ENCODE results near the gene LRCH1. TPM values are rescaled to one million over a fixed set of nuclear protein-coding genes. Genes with fewer than 3 reads are reported as not detected.

LRCH1 gene
- total RNA-seq, 1 donor from 2014 or later = 19.3 TPM

GRCh38 chr13:46796515-46797474 is 243.8 kb downstream of the LRCH1 start, which contains the start of gene ESD:
ESD (minus strand) TSS chr13:46797161; CDS start chr13:46791413, 5,748 bp downstream.
- intact Hi-C loops (cut with DNase I) = loop anchor here (5.0 kb wide), 1 partner anchor 244 kb away; the partner anchor contains the start of gene LRCH1
- DNase-seq (ENCODE audit: low spot score) = peak; percentile 95

GRCh38 chr13:46797501-46798237 is 244.7 kb downstream of the LRCH1 start:
- intact Hi-C loops (cut with DNase I) = loop anchor here (5.0 kb wide), 1 partner anchor 245 kb away; the partner anchor contains the start of gene LRCH1
- no peak for DNase-seq (ENCODE audit: low spot score)

- no peak for DNase-seq (ENCODE audit: low spot score)
- intact Hi-C loops (cut with DNase I) = loop anchor here (5.0 kb wide), 1 partner anchor 247 kb away; the partner anchor contains the start of gene LRCH1
Measured at GRCh38 chr13:46799139-46799538, 246.2 kb downstream of the LRCH1 start.

- intact Hi-C loops (cut with DNase I) = no loop called here
Measured at GRCh38 chr13:46801858-46802257, 248.9 kb downstream of the LRCH1 start.

More at GRCh38 chr13:46801858-46802257, 248.9 kb downstream of the LRCH1 start:
- DNase-seq (ENCODE audit: low spot score) = no peak

Other genes with a start within 250 kb of the LRCH1 start
- 1.9 TPM for gene RUBCNL, start 165.9 kb upstream of the LRCH1 start, total RNA-seq
- gene ESD, start 244.0 kb downstream of the LRCH1 start, total RNA-seq = 94.9 TPM

All from cardiac septum (tissue), 1 donor.